Measurements from ENCODE around the gene LIMD2.

DNA sequence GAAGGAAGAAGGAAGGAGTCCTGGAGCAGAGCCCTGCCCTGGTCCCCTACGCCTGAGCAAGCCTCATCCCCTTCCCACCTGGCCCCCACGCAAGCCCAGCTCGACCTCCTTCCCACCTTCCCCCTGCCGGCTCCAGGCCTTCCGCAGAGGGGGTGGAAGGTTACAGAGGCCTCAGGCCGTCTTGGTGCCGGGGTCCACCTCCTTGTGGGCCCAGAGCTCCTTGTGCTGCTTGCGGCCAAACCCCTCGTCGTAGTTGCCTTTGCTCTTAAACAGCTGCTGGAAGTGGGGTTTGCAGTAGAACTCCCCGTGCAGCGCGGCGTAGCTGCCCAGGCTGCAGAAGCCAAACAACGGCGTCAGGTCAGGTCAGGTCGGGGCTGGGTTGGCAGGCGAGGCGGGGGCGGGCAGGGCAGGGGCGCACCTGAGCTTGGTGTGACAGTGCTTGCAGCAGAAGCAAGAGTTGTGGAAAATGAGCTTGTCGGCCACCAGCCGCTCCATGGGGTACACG, 1.5 kb downstream of the LIMD2 start:
- TF ChIP-seq, protein P1, sequence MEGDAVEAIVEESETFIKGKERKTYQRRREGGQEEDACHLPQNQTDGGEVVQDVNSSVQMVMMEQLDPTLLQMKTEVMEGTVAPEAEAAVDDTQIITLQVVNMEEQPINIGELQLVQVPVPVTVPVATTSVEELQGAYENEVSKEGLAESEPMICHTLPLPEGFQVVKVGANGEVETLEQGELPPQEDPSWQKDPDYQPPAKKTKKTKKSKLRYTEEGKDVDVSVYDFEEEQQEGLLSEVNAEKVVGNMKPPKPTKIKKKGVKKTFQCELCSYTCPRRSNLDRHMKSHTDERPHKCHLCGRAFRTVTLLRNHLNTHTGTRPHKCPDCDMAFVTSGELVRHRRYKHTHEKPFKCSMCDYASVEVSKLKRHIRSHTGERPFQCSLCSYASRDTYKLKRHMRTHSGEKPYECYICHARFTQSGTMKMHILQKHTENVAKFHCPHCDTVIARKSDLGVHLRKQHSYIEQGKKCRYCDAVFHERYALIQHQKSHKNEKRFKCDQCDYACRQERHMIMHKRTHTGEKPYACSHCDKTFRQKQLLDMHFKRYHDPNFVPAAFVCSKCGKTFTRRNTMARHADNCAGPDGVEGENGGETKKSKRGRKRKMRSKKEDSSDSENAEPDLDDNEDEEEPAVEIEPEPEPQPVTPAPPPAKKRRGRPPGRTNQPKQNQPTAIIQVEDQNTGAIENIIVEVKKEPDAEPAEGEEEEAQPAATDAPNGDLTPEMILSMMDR (tag by site-specific recombination; IDR thresholded peaks at IDR 0.05): no peak
- TF ChIP-seq, protein P2, sequence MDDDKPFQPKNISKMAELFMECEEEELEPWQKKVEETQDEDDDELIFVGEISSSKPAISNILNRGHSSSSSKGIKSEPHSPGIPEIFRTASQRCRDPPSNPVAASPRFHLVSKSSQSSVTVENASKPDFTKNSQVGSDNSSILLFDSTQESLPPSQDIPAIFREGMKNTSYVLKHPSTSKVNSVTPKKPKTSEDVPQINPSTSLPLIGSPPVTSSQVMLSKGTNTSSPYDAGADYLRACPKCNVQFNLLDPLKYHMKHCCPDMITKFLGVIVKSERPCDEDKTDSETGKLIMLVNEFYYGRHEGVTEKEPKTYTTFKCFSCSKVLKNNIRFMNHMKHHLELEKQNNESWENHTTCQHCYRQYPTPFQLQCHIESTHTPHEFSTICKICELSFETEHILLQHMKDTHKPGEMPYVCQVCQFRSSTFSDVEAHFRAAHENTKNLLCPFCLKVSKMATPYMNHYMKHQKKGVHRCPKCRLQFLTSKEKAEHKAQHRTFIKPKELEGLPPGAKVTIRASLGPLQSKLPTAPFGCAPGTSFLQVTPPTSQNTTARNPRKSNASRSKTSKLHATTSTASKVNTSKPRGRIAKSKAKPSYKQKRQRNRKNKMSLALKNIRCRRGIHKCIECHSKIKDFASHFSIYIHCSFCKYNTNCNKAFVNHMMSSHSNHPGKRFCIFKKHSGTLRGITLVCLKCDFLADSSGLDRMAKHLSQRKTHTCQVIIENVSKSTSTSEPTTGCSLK (tag by site-specific recombination; IDR thresholded peaks at IDR 0.05): no peak
- no peak for TF ChIP-seq ZNF169 (tag by site-specific recombination; IDR thresholded peaks at IDR 0.05)
- TF ChIP-seq, protein P3, sequence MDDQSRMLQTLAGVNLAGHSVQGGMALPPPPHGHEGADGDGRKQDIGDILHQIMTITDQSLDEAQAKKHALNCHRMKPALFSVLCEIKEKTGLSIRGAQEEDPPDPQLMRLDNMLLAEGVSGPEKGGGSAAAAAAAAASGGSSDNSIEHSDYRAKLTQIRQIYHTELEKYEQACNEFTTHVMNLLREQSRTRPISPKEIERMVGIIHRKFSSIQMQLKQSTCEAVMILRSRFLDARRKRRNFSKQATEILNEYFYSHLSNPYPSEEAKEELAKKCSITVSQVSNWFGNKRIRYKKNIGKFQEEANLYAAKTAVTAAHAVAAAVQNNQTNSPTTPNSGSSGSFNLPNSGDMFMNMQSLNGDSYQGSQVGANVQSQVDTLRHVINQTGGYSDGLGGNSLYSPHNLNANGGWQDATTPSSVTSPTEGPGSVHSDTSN (CRISPR knock-in tag; IDR thresholded peaks at IDR 0.05): no peak; the same call in 1 of the 2 replicates
